Occipital lobe (tissue), 2 donors: ENCODE results near the gene COPS7A. TPM values are rescaled to one million over a fixed set of nuclear protein-coding genes. Genes with fewer than 3 reads are reported as not detected.

Source experiments
- small RNA-seq: library from RNA; depleted of rRNA; stranded (forward); fragments of <200 nt; gene quantifications from one replicate; pipeline ENCODE3, GENCODE V24; 2014
- total RNA-seq: library from RNA; depleted of rRNA; stranded (reverse); fragments of >200 nt; gene quantifications from one replicate; pipeline ENCODE4 v1.2.3, GENCODE V29; 2014

Gene COPS7A
- total RNA-seq, 1 donor from 2014 or later: 37.1 TPM

Small RNA genes within 50 kb of the gene (small RNA-seq; reads per million reads assigned to genes)
- not detected for gene RNU6-781P

Other genes starting within 250 kb of the COPS7A start
- 36.5 TPM for gene MRPL51, start 230.8 kb upstream of the COPS7A start, total RNA-seq
- 9.0 TPM for gene NCAPD2, start 229.9 kb upstream of the COPS7A start, total RNA-seq
- 1,311 TPM for gene GAPDH, start 189.5 kb upstream of the COPS7A start, total RNA-seq
- 4.4 TPM for gene IFFO1, start 168.0 kb upstream of the COPS7A start, total RNA-seq
- 10.8 TPM for gene NOP2, start 155.8 kb upstream of the COPS7A start, total RNA-seq
- 149 TPM for gene CHD4, start 116.7 kb upstream of the COPS7A start, total RNA-seq
- 0.62 TPM for gene LPAR5, start 88.1 kb upstream of the COPS7A start, total RNA-seq
- gene ACRBP, start 76.6 kb upstream of the COPS7A start, total RNA-seq: 0.62 TPM
- 65.0 TPM for gene ING4, start 60.9 kb upstream of the COPS7A start, total RNA-seq
- gene ZNF384, start 34.7 kb upstream of the COPS7A start, total RNA-seq: 15.1 TPM
- gene PIANP, start 23.2 kb upstream of the COPS7A start, total RNA-seq: 1.2 TPM
- 81.4 TPM for gene MLF2, start 29.1 kb downstream of the COPS7A start, total RNA-seq
- gene PTMS, start 42.3 kb downstream of the COPS7A start, total RNA-seq: 26.8 TPM
- gene LAG3, start 48.5 kb downstream of the COPS7A start, total RNA-seq: not detected
- gene CD4, start 65.5 kb downstream of the COPS7A start, total RNA-seq: 2.3 TPM
- 61.3 TPM for gene GPR162, start 97.8 kb downstream of the COPS7A start, total RNA-seq
- gene P3H3, start 104.4 kb downstream of the COPS7A start, total RNA-seq: 11.2 TPM
- 0.94 TPM for gene GNB3, start 116.9 kb downstream of the COPS7A start, total RNA-seq
- gene CDCA3, start 127.2 kb downstream of the COPS7A start, total RNA-seq: 3.9 TPM
- gene USP5, start 128.1 kb downstream of the COPS7A start, total RNA-seq: 66.8 TPM
- 179 TPM for gene TPI1, start 143.5 kb downstream of the COPS7A start, total RNA-seq
- 2.8 TPM for gene SPSB2, start 149.3 kb downstream of the COPS7A start, total RNA-seq
- 7.6 TPM for gene LRRC23, start 180.8 kb downstream of the COPS7A start, total RNA-seq
- gene ENO2, start 190.5 kb downstream of the COPS7A start, total RNA-seq: 137 TPM
- gene ATN1, start 203.9 kb downstream of the COPS7A start, total RNA-seq: 9.2 TPM
- gene RNU7-1, start 219.8 kb downstream of the COPS7A start, total RNA-seq: not detected
- gene C12orf57, start 220.0 kb downstream of the COPS7A start, total RNA-seq: 243 TPM
- gene PTPN6, start 227.3 kb downstream of the COPS7A start, total RNA-seq: 3.1 TPM
- gene PHB2, start 246.6 kb downstream of the COPS7A start, total RNA-seq: 102 TPM
- gene EMG1, start 246.9 kb downstream of the COPS7A start, total RNA-seq: 26.0 TPM